Measurements from ENCODE around the gene PITPNM1.
A peak's percentile ranks its signal among the peaks of the same experiment; 100 is the strongest.
"Not testable (repeated sequence)": the region's sequence is repeated elsewhere in the genome, so short reads cannot be mapped to it uniquely, and the experiment has no call there.

Gene PITPNM1

DNA sequence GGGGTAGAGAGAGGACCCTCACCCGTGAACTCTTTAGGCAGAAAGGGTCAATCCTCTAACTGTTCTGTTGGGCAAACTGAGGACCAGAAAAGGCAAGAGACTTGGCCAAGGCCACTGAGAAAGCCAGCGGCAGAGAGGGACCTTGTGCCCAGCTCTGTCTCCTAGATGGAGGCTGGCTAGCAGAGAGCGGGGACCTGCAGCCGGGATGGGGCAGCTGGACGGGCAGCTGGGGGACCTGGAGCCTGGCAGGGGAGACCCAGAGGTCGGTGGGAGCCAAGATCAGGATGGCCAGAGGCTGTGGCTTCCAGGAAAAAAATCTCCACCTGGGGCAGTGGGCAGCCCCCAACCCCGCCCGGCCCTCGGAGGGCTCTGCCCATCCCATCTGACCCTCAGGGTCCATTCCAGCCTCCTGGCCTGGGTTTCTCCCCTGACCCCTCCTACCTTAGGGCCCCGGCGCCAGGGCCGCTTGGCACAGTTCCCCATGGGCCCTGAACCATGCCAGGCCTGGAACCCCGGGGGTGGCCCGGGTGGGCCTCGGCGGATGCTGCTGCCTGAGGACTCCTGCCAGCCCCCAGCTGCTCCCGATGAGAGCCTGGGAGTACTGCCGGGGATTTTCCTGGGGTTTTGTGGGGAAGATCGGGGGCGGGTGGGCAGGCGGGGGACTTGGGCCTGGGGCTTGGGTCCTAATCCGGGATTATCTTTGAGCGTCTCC lies 17.8 kb upstream of the PITPNM1 start, which contains the start of gene CABP2:
CABP2 (minus strand) TSS at position 603 of the 712 bp plus-strand sequence; CDS start at position 483, 120 bp downstream.
- DNase-seq = no peak

- no peak for DNase-seq
Observed at GRCh38 chr11:67522338-67522737, 17.2 kb upstream of the PITPNM1 start.

- DNase-seq = no peak
Observed at GRCh38 chr11:67521924-67522323, 16.8 kb upstream of the PITPNM1 start.

DNA sequence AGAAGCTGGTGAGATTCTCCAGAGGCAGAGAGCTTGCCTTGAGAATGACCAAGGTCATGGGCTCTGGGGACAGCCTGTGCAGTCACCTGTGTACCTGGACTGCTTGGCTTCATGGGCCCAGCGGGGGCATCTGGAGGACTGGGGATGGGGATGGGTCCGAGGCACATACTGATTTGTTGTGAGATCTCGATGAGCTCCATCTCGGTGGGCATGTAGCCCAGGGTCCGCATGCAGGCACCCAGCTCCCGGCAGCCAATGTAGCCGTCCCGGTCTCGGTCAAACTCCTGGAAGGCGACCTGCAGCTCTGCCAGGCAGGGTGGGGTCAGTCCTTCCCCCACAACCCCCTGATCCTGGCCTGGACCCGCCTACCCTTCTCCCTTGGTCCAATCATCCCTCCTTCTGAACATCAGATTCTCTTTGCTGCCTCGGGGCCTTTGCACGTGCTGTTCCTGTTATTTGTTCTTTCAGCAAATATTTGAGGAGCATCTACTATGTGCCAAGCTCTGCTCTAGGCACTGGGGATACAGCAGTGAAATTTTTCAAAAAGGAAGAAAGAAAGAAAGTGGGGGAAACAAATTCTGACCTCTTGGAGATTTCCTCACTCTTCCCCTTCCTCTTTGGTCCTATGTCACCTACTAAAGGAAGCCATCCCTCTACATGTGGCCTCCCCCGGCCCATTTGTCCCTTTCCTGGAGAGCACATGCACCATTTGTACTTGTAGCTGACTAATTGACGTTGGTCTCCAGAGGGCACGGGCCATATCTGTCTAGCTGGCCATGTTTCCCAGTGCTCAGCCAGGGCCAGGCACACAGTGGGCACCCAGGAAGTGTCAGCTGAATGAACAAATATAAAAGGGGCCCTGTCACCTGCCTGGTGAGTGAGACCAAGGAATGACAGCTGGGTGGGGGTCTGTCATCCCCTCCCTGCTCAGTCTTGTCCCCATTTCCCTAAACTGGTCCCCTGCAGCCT lies 16.0 kb upstream of the PITPNM1 start:
- no peak for DNase-seq

DNA sequence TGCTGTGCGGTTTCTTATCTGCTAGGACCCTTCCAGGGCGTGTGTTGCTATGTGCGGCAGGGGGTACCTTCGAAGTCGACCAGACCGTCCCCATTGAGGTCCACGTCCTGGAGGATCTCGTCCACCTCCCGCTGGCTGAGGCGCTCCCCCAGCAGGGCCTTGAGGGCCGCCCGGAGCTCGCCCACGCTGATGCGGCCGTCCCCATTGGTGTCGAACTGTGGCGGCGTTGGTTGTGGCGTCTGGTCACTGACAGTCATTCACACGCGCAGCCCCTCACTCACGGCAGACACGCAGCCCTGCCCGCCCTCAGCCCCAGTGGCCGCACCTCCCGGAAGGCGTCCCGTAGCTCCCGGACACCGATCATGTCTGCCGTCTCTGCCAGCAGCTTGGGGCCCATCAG lies 14.6 kb upstream of the PITPNM1 start:
- DNase-seq = no peak

DNA sequence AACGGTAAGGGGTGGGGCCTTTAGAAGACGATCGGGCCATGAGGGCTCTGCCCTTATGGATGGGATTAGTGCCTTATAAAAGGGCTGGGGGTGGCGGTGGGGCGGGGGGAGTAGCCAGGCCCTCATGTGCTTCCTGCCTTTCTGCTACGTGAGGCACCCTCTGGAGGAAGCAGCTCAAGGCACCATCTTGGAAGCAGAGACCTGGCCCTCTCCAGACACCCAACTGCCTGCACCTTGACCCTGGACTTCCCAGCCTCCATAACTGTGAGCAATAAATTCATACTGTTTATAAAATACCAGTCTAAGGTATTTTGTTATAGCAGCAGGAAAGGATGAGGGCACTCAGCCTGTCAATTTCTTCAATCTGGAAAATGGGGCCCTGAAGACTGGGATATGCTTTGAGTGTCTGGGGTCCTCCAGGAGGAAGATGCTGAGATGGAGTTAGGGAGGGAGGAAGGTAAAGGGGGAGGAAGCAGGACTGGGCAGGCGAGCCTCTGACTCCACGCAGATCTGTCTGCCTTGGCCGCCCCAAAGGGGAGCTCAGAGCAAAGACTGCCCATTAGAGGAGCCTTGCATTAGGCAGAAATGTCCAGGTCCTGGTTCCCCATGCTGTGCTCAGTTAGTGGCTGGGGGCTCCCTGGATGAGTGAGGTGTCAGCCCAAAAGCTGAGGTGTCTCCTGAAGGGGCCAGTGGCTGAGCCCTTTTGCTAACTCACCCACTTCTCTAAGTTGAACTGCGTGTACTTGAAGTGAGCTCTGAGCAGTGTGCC lies 12.8 kb upstream of the PITPNM1 start:
- no peak for DNase-seq

DNA sequence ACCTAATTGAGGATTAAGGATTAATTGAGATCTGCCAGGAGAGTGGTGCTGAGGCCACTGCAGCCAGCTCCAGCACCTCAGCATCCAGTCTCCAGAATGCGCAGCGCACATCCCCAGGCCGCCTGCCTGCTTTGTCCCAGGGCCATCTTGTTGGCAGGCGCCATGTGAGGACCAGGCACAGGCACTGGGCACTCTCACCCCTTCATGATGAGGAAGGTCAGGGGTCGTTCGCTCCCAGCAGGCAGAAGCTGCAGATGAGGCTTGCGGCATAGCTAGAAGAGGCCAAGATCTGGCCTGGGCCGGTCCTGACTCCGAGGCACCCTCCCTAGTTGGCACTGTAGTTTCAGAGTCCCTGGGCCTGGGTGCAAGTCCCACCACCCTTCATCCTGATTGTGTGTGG lies 11.6 kb upstream of the PITPNM1 start:
- no peak for DNase-seq

DNA sequence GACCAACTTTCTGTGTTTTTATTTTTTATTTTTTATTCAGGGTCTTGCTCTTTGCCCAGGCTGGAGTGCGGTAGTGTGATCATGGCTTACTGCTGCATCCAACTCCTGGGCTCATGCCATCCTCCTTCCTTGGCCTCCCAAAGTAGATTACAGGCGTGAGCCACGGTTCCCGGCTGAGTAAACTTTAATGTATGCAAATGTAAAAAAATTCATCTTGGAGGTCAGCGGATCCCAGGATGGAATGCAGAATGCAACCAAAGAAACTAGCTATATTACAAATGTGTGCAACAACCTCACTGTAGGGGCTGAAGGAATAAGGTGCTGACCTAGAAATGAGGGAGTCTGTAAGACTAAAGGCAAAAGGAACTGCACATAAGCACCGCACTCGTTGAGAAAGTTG lies 9.0 kb upstream of the PITPNM1 start:
- no peak for DNase-seq

- not testable (repeated sequence) for DNase-seq
Observed at GRCh38 chr11:67511558-67511957, 6.4 kb upstream of the PITPNM1 start.

- DNase-seq = no peak
Observed at GRCh38 chr11:67510023-67510345, 4.8 kb upstream of the PITPNM1 start.

DNA sequence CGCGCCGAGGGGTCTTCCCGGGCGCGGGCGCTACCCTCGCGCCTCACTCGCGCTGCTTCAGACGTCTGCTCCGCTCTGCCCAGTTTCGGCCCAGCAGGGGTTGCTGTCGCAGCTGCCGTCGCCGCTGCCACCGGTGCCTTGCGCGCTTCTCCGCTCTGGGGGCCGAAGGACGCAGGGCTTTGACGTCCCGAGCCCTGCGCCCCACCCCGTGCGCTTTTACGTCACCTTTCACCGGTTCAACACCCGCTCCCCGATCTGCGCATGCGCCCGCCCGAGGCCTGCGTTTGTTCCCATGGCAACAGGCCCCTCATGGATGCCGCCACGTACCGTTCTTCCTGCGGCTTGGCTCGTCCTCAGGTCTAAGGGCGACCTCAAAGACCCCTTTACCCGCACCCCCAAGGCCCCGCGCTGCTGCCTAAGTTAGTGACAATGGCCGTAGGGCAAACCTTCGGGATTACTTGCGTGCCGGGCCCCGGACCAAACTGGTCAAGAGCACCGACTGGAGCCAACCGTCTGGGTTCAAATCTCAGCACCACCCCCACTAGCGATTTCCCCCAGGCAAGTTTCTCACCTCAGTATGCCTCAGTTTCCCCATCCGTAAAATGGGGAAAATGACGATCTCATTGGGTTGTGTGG lies 3.4 kb upstream of the PITPNM1 start:
- peak; percentile 97 for DNase-seq

DNA sequence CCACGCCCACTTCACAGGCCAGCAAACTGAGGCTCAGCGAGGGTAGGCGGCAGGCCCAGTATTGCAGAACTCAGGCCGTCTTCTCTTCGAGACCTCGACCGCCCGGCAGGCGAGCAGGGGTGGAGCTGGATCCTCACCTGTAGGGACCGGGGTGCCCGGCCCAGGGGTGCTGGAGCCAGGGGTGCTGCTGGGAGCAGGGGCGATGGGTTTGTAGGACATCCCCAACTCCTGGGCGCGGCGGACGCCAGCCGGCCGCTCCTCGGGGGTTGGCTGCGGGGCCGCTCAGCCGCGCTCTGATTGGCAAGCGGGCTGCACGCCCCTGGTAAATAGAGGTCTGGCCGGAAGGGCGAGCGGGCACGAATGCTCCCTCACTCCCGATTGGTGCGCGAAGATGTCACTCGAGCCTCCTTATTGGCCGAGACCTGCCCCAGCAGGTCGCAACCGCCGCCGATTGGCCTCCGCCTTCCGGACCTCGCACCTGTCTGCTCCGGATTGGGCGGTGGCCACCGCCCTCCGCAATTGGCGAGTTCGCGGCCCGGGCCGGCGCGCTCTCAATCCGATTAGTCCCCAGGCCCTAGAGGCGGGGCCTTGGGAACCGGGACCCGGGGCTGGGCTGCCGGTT lies 2.8 kb upstream of the PITPNM1 start, which contains the start of gene CDK2AP2:
CDK2AP2 (minus strand) TSS at position 299 of the 622 bp plus-strand sequence; CDS start at position 219, 80 bp downstream.
- peak; percentile 100 for DNase-seq

DNA sequence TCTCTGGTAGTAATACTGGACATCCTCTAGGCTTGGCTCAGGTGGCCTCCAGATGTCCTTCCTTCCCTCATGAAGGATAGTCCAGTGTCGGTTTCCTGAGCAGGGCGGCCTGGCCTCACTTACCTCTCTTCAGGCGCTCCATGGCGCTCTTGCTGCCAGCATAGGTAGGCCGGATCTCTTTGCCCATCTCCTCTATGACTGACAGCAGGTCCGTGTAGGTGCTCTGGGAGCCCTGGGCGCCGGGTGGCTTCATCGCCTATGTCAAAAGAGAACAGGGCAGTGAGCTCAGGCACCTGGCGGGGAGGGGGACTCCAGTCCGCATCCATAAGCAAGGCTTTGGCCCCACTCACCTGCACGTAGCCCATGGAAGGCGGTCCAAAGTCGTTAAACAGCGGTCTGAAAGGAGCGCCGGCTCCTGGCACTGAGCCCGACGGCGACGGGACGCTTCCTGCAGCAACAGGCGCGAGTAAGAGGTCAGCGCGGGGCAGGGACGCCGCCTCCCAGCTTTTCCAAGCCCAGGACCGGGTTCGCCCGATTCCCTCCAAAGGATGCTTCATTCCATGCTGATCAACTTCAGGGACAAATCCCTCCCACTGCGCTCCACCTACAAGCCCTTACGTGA lies 2.2 kb upstream of the PITPNM1 start:
- peak; percentile 66 for DNase-seq

- no peak for DNase-seq
Observed at GRCh38 chr11:67506426-67507051, 1.4 kb upstream of the PITPNM1 start.

DNA sequence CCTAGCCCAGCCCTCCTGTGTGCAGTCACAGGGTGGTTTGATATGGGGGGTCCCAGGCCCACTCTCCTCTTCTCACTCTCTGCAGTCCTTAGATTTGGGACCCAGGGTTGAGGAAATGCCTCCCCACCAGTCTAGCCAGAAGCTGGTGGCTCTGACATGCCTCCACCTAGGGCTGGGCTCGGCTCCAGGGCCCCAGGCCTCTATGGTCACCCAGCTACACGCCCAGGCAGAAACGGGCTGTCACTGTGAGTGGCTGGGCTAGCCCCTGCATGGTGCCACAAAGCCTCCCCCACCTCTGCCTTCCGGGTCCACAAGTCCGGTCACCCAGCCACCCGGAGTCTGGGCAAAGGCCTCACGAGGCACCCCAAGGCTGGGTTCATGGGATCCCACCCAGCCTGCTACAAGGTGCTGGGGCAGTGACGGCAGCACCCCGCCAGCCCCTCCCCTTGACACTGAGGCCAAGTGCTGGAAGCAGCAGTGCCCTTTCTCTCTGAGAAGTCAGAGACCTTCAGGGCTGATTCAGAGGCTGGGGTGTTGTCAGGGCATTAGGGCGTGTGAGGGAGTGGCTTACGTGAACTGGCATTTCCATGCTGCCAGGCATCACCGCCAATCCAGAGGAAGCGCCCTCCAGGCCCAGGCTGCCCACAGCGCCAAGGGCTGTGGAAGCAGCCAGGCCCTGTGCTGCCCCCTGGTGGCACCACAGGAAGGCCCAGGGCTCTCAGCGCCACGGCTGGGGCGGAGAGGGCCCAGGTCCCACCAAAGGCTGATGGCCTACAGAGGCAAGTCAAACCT lies 638 bp upstream of the PITPNM1 start:
- peak; percentile 72 for DNase-seq

DNA sequence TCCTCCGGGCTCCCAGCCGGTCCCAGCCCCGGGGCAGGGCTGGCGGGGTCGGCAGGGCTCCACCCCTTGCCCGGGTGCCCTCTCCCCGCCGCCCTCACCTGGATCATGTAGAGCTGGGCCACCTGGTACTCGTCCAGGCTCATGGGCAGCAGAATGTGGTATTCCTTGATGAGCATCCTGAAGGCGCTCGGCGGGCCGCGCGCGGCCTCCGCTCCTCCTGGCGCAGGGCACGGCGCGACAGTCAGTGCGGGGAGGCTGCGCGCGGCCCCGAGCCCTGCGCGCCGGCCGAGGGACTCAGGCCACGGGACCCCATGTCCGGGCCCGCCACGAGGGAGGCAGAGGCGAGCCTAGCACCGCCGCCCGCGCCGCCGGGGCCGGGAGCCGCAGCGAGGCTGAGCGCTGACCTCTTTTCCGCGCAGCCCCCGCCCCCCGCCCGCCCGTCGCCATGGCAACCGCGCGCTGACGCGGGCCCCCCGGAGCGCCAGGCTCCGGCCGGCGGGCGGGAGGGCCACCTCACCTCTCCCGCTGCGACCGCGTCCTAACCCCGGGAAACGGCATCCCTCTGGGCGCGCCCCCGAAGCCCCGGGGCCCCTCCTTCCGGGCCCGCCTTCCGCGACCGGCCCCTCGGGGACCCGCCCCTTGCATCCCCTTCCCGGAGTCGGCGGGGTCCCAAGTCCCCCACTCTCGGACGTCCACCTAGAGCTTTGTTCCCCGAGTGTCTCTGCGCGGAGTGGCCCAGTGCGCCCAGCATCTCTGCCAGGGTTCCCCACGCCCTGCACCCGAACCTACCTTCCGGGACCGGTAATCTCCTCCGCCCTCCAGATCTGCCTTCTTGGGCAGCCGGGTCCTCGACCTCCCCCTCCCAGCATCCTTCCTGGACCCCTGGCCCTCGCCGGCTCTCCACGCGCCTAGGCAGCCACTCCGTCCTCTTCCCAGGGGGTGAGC lies 886 bp downstream of the PITPNM1 start:
- DNase-seq = peak; percentile 22

- no peak for DNase-seq
Observed at GRCh38 chr11:67503119-67504004, 1.8 kb downstream of the PITPNM1 start.
